OCI-LY7 (cell line): ENCODE measurements around the gene DPYD. TPM values are rescaled to one million over a fixed set of nuclear protein-coding genes. Genes with fewer than 3 reads are reported as not detected.

ENCODE experiments used
- BruUV-seq: library from RNA; stranded (reverse); fragments of 400-500 nt; replicated peaks from 2 replicates; lab custom pipeline; 2021; lab: Mats Ljungman, UMichigan
- CTCF ChIA-PET: fragments of 300-600 bp; sonication (Branson Sonifier 250); formaldehyde crosslinking; loops from one replicate; lab custom pipeline; 2022; ENCODE audit warnings: antibody characterized with exemption; ENCODE audit not compliant: unreplicated experiment; lab: Charles Lee
- POLR2A ChIA-PET: fragments of 300-600 bp; sonication (Branson Sonifier 250); formaldehyde crosslinking; loops from one replicate; lab custom pipeline; 2022; ENCODE audit warnings: antibody characterized with exemption; lab: Charles Lee
- DNase-seq: peaks from one replicate; pipeline ENCODE4 v3.0.0-alpha.2; 2015; ENCODE audit warnings: low spot score
- H2AFZ ChIP-seq: fragments of 200-600 bp; sonication (generic), shearing (Covaris generic); 2 replicates; pipeline ENCODE4 v1.6.1; 2014; ENCODE audit warnings: mild to moderate bottlenecking, antibody characterized with exemption, low read length, moderate library complexity
- H3K27ac ChIP-seq: fragments of 200-600 bp; sonication (generic); 2 replicates; pipeline ENCODE4 v1.5.1; 2014; ENCODE audit warnings: mixed run types, low read depth, mild to moderate bottlenecking, moderate library complexity, low read length, inconsistent platforms; ENCODE audit not compliant: poor library complexity, severe bottlenecking
- H3K36me3 ChIP-seq: fragments of 200-600 bp; sonication (generic); 2 replicates; pipeline ENCODE4 v1.6.1; 2014; ENCODE audit warnings: mild to moderate bottlenecking, antibody characterized with exemption, low read length, moderate library complexity, mixed read lengths; ENCODE audit not compliant: insufficient read depth
- H3K4me1 ChIP-seq: fragments of 200-600 bp; sonication (generic); 2 replicates; pipeline ENCODE4 v1.5.1; 2014; ENCODE audit warnings: mild to moderate bottlenecking, low read length; ENCODE audit not compliant: insufficient read depth, poor library complexity, severe bottlenecking
- H3K4me2 ChIP-seq: fragments of 200-600 bp; sonication (generic); 2 replicates; pipeline ENCODE4 v1.6.1; 2014; ENCODE audit warnings: mild to moderate bottlenecking, low read length
- H3K4me3 ChIP-seq: fragments of 200-600 bp; sonication (generic); 2 replicates; pipeline ENCODE4 v1.5.1; 2014; ENCODE audit warnings: mild to moderate bottlenecking, low read depth, low read length; ENCODE audit not compliant: poor library complexity, severe bottlenecking
- H3K79me2 ChIP-seq: fragments of 200-600 bp; sonication (generic); 2 replicates; pipeline ENCODE4 v1.6.1; 2016; ENCODE audit warnings: low read depth, mild to moderate bottlenecking, low read length, moderate library complexity, mixed read lengths; ENCODE audit not compliant: insufficient read depth
- H3K9me2 ChIP-seq: fragments of 200-600 bp; sonication (generic); 2 replicates; pipeline ENCODE4 v1.6.1; 2016; ENCODE audit warnings: mild to moderate bottlenecking, low read length, mixed read lengths; ENCODE audit not compliant: insufficient read depth
- H3K9me3 ChIP-seq: fragments of 200-600 bp; sonication (generic); 2 replicates; pipeline ENCODE4 v1.6.1; 2014; ENCODE audit warnings: mild to moderate bottlenecking, mixed run types, low read length, mixed read lengths
- H4K20me1 ChIP-seq: fragments of 200-600 bp; sonication (generic); 2 replicates; pipeline ENCODE4 v1.6.1; 2014; ENCODE audit warnings: mild to moderate bottlenecking, antibody characterized with exemption, low read length, moderate library complexity, mixed read lengths; ENCODE audit not compliant: insufficient read depth
- CTCF ChIP-seq: fragments of 200-600 bp; sonication (generic); conservative IDR thresholded peaks from 2 replicates; pipeline ENCODE4 v1.5.1; 2014; ENCODE audit warnings: mild to moderate bottlenecking, antibody characterized with exemption, low read length, moderate library complexity, mixed read lengths
- EZH2phosphoT487 ChIP-seq: fragments of 200-600 bp; sonication (generic); IDR thresholded peaks from 2 replicates; pipeline ENCODE4 v1.6.1; 2018; ENCODE audit warnings: low read depth, borderline replicate concordance, mild to moderate bottlenecking, mixed run types, antibody characterized with exemption, low read length, moderate library complexity, mixed read lengths
- intact Hi-C: fragments of 100-400 bp; cut with micrococcal nuclease; formaldehyde crosslinking; loops from one replicate; pipeline ENCODE4 v1.10.0; 2022; ENCODE audit not compliant: unreplicated experiment
- total RNA-seq, 2 experiments: library from RNA; depleted of rRNA in 1 of 2; stranded (reverse); fragments of >200 nt in 1 of 2; shearing (Covaris generic) in 1 of 2; gene quantifications; 2 replicates each; pipeline ENCODE4 v1.2.3, GENCODE V29; 2014 to 2022

DPYD gene
- total RNA-seq, 2 experiments from 2014 or later, result 5.5 to 13.4 TPM

GRCh38 chr1:97745912-97746311 is 174.9 kb downstream of the DPYD start:
- Histone ChIP-seq H3K9me2 (no peaks in the 10 kb centered on the region), H3K4me1 (no peaks in the 10 kb centered on the region), H3K4me3 (no peak overlapping the region), H3K9me3 (no peaks in the 10 kb centered on the region), H3K79me2 (no peaks in the 10 kb centered on the region), H3K36me3 (no peaks in the 10 kb centered on the region), H2AFZ (no peak overlapping the region), H4K20me1 (no peaks in the 10 kb centered on the region), H3K27ac (no peak overlapping the region), H3K4me2 (no peak overlapping the region)
- TF ChIP-seq CTCF, result no peak
- TF ChIP-seq EZH2phosphoT487, result no peak
- POLR2A ChIA-PET, result interaction anchor here (1.7 kb wide), 1 partner anchor 30 kb away, joined by 6 read pairs; no protein-coding TSS in a partner anchor
- intact Hi-C loops, result no loop called here
- no TSS peak for BruUV-seq
- CTCF ChIA-PET, result no interaction called here
- DNase-seq, result no peak

- Histone ChIP-seq H3K4me1 (no peaks in the 10 kb centered on the region), H3K9me2 (no peaks in the 10 kb centered on the region), H3K4me3 (no peak overlapping the region), H3K79me2 (no peaks in the 10 kb centered on the region), H2AFZ (no peak overlapping the region), H3K9me3 (no peaks in the 10 kb centered on the region), H3K36me3 (no peaks in the 10 kb centered on the region), H3K4me2 (no peak overlapping the region), H3K27ac (no peak overlapping the region), H4K20me1 (no peaks in the 10 kb centered on the region)
- intact Hi-C loops, result no loop called here
- DNase-seq, result no peak
- no TSS peak for BruUV-seq
- POLR2A ChIA-PET, result interaction anchor here (0.5 to 1.7 kb wide), 6 partner anchors 12 to 345 kb away, joined by 3 to 6 read pairs (median 3); no protein-coding TSS in a partner anchor
- CTCF ChIA-PET, result no interaction called here
- TF ChIP-seq EZH2phosphoT487, result no peak
- no peak for TF ChIP-seq CTCF
These were observed 175.9 kb downstream of the DPYD start for GRCh38 chr1:97744977-97745376.

GRCh38 chr1:97743129-97743528 is 177.7 kb downstream of the DPYD start:
- Histone ChIP-seq H3K4me3 (no peak overlapping the region), H3K4me2 (no peak overlapping the region), H3K79me2 (no peaks in the 10 kb centered on the region), H3K9me2 (no peaks in the 10 kb centered on the region), H2AFZ (no peak overlapping the region), H3K27ac (no peak overlapping the region), H3K36me3 (no peaks in the 10 kb centered on the region), H3K9me3 (no peaks in the 10 kb centered on the region), H3K4me1 (no peaks in the 10 kb centered on the region), H4K20me1 (no peaks in the 10 kb centered on the region)
- intact Hi-C loops, result no loop called here
- ChIA-PET POLR2A (no interaction called here), CTCF (no interaction called here)
- no peak for TF ChIP-seq CTCF
- TF ChIP-seq EZH2phosphoT487, result no peak
- no TSS peak for BruUV-seq
- no peak for DNase-seq
